Cardiac fibroblast (primary cell): ENCODE results near the gene XPNPEP2.

Experiments
- DNase-seq, 2 donors: peaks; one replicate each; pipeline versions ENCODE4 v3.0.0 to v3.0.0-alpha.2; 2010; ENCODE audit warnings: low read depth in 2 of 2
- H3K4me3 ChIP-seq, 2 donors: replicated peaks in 1 of 2; 1 replicate in 1 of 2; 2 replicates in 1 of 2; pipeline ENCODE4 v1.5.1; 2011; ENCODE audit warnings: low read depth in 2 of 2, low read length in 2 of 2, mild to moderate bottlenecking in 2 of 2, moderate library complexity in 1 of 2
- CTCF ChIP-seq: IDR thresholded peaks from one replicate; pipeline ENCODE4 v1.5.1; 2011; ENCODE audit warnings: low read depth, mild to moderate bottlenecking, low read length, inconsistent platforms

XPNPEP2 gene

DNA sequence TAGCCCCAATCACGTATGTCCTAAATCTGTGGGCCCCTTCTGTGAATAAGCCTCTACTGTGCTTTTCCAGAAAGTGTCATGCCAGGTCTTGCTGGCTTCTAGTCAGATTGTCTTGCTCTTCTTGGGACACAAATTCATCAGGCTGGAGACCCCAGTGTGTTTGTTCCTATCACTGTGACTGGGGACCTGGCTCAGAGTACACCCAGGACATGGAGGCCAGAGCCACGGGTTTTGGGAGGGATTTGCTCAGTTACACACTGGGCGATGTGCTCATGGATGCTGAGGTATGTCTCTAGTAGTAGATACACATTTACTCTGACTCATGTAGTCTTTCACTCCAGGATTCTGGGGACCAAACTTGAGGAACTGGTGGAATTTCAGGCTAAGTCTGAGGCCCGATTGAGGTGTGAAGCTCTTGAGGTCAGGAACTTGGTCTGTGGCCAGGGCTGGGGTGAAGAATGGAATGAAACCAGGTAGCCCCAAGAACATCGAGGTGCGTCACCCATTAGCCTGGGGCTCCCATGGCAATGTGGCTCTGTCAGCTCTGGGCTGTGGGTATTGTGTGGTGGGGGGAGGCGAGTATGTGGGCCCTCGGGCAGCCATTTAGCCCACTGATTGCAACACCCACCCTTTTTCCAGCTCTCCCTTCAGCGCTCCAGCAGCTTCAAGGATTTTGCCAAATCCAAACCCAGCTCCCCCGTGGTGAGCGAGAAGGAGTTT, 48.7 kb downstream of the XPNPEP2 start:
- no peak for TF ChIP-seq CTCF
- DNase-seq = no peak
- no peak overlapping the region for H3K4me3 ChIP-seq

DNA sequence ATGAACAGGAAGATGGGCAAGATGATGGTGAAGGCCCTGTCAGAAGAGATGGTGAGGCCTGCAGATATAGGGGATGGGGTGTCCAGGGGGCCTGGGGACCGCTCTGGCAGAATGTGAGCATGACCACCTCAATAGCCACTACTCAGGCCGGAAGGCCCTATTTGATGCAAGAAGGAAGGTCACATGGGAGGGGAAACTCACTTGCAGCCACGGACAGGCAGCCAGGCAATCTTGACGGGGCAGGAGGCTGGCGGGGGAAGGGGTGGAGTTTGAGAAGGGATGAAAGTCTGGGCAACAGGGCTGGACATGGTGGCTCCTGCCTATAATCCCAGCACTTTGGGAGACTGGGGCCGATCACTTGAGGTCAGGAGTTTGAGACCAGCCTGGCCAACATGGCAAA, 49.7 kb downstream of the XPNPEP2 start:
- no peak for DNase-seq
- H3K4me3 ChIP-seq = no peak overlapping the region
- no peak for TF ChIP-seq CTCF

DNA sequence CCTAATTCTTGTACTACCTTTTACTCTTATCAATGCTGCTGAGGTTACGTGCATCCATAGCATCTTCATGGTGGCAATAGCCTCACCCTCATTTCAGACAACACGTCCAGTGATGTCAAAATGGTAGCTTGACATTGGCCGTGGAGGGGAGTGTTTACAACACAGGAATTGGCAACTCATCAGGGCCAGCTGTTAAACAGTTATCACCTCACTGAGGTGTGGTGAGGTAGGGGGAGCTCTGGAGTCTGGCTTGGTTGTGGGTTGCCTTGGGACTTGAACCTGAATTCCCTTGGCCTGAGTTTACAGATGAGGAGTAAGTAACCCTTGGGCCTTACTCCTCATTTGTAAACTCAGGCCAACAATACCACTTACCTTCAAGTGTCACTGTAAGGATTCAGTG, 51.4 kb downstream of the XPNPEP2 start:
- no peak for TF ChIP-seq CTCF
- no peak overlapping the region for H3K4me3 ChIP-seq
- DNase-seq = no peak

DNA sequence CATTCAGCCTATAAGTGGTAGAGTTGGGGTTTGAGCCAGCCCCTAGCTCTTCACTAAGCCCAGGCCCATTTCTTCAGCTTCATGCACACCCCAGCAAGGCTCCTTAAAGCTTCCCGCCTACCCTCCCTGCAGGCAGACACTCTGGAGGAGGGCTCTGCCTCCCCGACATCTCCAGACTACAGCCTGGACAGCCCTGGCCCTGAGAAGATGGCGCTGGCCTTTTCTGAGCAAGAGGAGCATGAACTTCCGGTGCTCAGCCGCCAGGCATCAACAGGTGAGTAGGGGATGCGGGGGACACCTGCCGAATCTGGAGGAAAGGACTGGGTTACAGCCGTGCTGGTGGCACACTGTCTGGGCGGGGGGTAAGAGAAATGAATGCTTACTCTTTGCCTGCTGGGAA, 52.0 kb downstream of the XPNPEP2 start:
- no peak overlapping the region for H3K4me3 ChIP-seq
- TF ChIP-seq CTCF = no peak
- DNase-seq = no peak

- DNase-seq = no peak
- no peak for TF ChIP-seq CTCF
- H3K4me3 ChIP-seq = no peak overlapping the region
Measured at GRCh38 chrX:129791336-129791735, 52.6 kb downstream of the XPNPEP2 start.

GRCh38 chrX:129791961-129792570, 53.3 kb downstream of the XPNPEP2 start:
- no peak for TF ChIP-seq CTCF
- no peak for DNase-seq

More at GRCh38 chrX:129791961-129792570, 53.3 kb downstream of the XPNPEP2 start:
- no peak overlapping the region for H3K4me3 ChIP-seq
